GM12891 (cell line): ENCODE data around the gene ANP32D.

Experiments used
- PAX5 ChIP-seq: IDR thresholded peaks from 2 replicates; pipeline ENCODE4 v1.6.1; 2011; ENCODE audit warnings: low read length, moderate library complexity, mild to moderate bottlenecking; ENCODE audit not compliant: insufficient read depth, severe bottlenecking
- POLR2A ChIP-seq: IDR thresholded peaks from 2 replicates; pipeline ENCODE4 v1.6.1; 2011; ENCODE audit warnings: low read depth, low read length, control low read depth
- POLR2AphosphoS5 ChIP-seq: IDR thresholded peaks from 2 replicates; pipeline ENCODE4 v1.6.1; 2011; ENCODE audit warnings: low read depth, low read length, control low read depth
- POU2F2 ChIP-seq: IDR thresholded peaks from 2 replicates; pipeline ENCODE4 v1.6.1; 2011; ENCODE audit warnings: low read depth, mild to moderate bottlenecking, control low read depth, low read length, moderate library complexity

DNA sequence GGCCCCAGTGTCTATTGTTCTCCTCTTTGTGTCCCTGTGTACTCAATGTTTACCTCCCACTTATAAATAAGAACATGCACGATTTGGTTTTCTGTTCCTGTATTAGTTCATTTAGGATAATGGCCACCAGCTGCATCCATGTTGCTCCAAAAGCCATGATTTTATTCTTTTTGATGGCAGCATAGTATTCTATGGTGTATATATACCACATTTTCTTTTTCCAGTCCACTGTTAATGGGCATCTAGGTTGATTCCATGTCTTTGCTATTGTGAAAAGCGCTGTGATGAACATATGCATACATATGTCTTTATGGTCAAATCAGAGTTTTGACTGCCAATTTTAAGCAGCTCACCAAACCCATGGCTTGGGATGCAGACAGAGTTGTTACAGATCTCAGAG, 17.2 kb upstream of the ANP32D start:
- TF ChIP-seq POLR2AphosphoS5 = no peak
- no peak for TF ChIP-seq POLR2A
- no peak for TF ChIP-seq POU2F2
- no peak for TF ChIP-seq PAX5
